ENCODE measurements around the gene CFAP20. TPM values are rescaled to one million over a fixed set of nuclear protein-coding genes. Genes with fewer than 3 reads are reported as not detected.

The CFAP20 gene
- total RNA-seq, 1 experiment from 2014 or later: 60.4 TPM

- Histone ChIP-seq H4K91ac (ENCODE audit: insufficient read length, low read depth, low read length) (no peak overlapping the region), H3K27ac (ENCODE audit: insufficient read length, low read depth, low read length) (no peak overlapping the region), H2BK5ac (ENCODE audit: insufficient read length, low read length) (no peak overlapping the region), H3K9me3 (ENCODE audit: control insufficient read depth, low read depth, low read length) (no peaks in the 10 kb centered on the region), H3K27me3 (ENCODE audit: insufficient read depth, low read length) (no peaks in the 10 kb centered on the region), H3K23ac (ENCODE audit: insufficient read length, low read depth, low read length) (no peak overlapping the region), H3K56ac (ENCODE audit: insufficient read length, low read depth, low read length) (no peak overlapping the region), H4K5ac (ENCODE audit: insufficient read length, low read depth, low read length) (no peak overlapping the region), H3K9ac (ENCODE audit: extremely low read depth, insufficient read length, low read length) (no peak overlapping the region), H2BK120ac (ENCODE audit: low read depth, low read length, poor library complexity, severe bottlenecking) (no peak overlapping the region), H2AK5ac (ENCODE audit: insufficient read length, low read length) (no peak overlapping the region), H2BK15ac (ENCODE audit: low read depth, low read length) (no peak overlapping the region), H3K4ac (ENCODE audit: low read depth, low read length) (no peak overlapping the region), H3K23me2 (ENCODE audit: insufficient read length, low read depth, low read length, poor library complexity, severe bottlenecking) (no peaks in the 10 kb centered on the region), H2BK12ac (ENCODE audit: insufficient read length, low read depth, low read length) (no peak overlapping the region), H3K4me2 (ENCODE audit: insufficient read depth, insufficient read length, low read length) (no peak overlapping the region), H2AFZ (ENCODE audit: low read length) (no peak overlapping the region), H3K14ac (ENCODE audit: insufficient read depth, low read length) (no peak overlapping the region), H4K8ac (replicated peaks; ENCODE audit: insufficient read length, low read depth, low read length) (no peak overlapping the region), H3K18ac (ENCODE audit: insufficient read length, low read depth, low read length) (no peak overlapping the region), H3T11ph (ENCODE audit: low read length) (no peak overlapping the region), H3K79me2 (ENCODE audit: insufficient read depth, low read length) (no peaks in the 10 kb centered on the region), H4K20me1 (ENCODE audit: control insufficient read depth, insufficient read depth, insufficient read length) (no peaks in the 10 kb centered on the region), H3K4me1 (ENCODE audit: insufficient read depth, low read length) (no peaks in the 10 kb centered on the region; the same call in 1 of the 2 replicates), H3K79me1 (ENCODE audit: insufficient read depth, low read depth, low read length, poor library complexity, severe bottlenecking) (no peaks in the 10 kb centered on the region), H2BK20ac (ENCODE audit: low read depth, low read length, poor library complexity, severe bottlenecking) (no peak overlapping the region)
- no peak for TF ChIP-seq CTCF (conservative IDR thresholded peaks at IDR 0.05)
- Mint-ChIP-seq H3K4me3 (no peak overlapping the region), H3K27ac (0 out of 7 replicates have a peak overlapping the region, but pooled peaks of 1 of the 3 experiments have one; percentile 25), H3K27me3 (ENCODE audit: low read depth) (peaks cover 8% of the 10 kb centered on the region), H3K9me3 (no peaks in the 10 kb centered on the region; a peak in 1 of 5 replicates), H3K36me3 (ENCODE audit: insufficient read depth in 1 of 3, low read depth in 3 of 3) (no peaks in the 10 kb centered on the region), H3K4me1 (peaks cover 17 to 18% of the 10 kb centered on the region in 2 experiments)
- no CpG with 5 or more reads among the region's 21 CpGs for WGBS (ENCODE audit: extremely low coverage, insufficient read length, low lambda C conversion rate)
- DNase-seq: no peak
Observed at GRCh38 chr16:58085584-58086251, 43.5 kb downstream of the CFAP20 start.

All from H9 (cell line).